ENCODE results near the gene CHKB. TPM values are rescaled to one million over a fixed set of nuclear protein-coding genes. Genes with fewer than 3 reads are reported as not detected.
A peak's percentile ranks its signal among the peaks of the same experiment; 100 is the strongest.

The CHKB gene
- total and polyA plus RNA-seq, 8 donors = 20.4 to 283 (median 31.7) TPM

GRCh38 chr22:50601669-50602337, 19.2 kb upstream of the CHKB start:
- FAIRE-seq = no peak
- no peak for TF ChIP-seq CTCF (IDR thresholded peaks at IDR 0.05)
- Histone ChIP-seq H3K4me1 (peaks cover 0 to 3% (median 0%) of the 10 kb centered on the region in 3 donors), H3K4me3 (no peak overlapping the region), H3K27ac (no peak overlapping the region), H3K9me3 (no peaks in the 10 kb centered on the region), H3K27me3 (no peaks in the 10 kb centered on the region), H3K36me3 (no peaks in the 10 kb centered on the region)
- ATAC-seq = no peak
- 61% methylated on average over 12 of the region's 12 CpGs for WGBS, 2 donors
- intact Hi-C loops (cut with DNase I) = no loop called here
- DNase-seq = peak in 1 of 6 donors; percentile 0

- peak in 3 of 6 donors; percentile 4 to 82 (median 66) for DNase-seq
- Histone ChIP-seq H3K27me3 (no peaks in the 10 kb centered on the region), H3K4me3 (peak overlapping the region in 3 of 4 donors; percentile 18 to 52 (median 39)), H3K36me3 (no peaks in the 10 kb centered on the region), H3K9me3 (no peaks in the 10 kb centered on the region), H3K4me1 (peaks cover 0 to 3% (median 0%) of the 10 kb centered on the region in 3 donors), H3K27ac (no peak overlapping the region)
- FAIRE-seq = no peak
- TF ChIP-seq CTCF (IDR thresholded peaks at IDR 0.05) = no peak
- 14 to 23% methylated on average over 29 to 52 of the region's 52 CpGs for WGBS, 2 donors
- intact Hi-C loops (cut with DNase I) = no loop called here
- peak in 1 of 4 donors; percentile 19 for ATAC-seq
Observed at GRCh38 chr22:50600967-50601668, 18.5 kb upstream of the CHKB start.

- FAIRE-seq = no peak
- peak in 3 of 6 donors; percentile 17 to 71 (median 64) for DNase-seq
- intact Hi-C loops (cut with DNase I) = no loop called here
- H3K36me3 ChIP-seq = no peaks in the 10 kb centered on the region
- H3K4me1 ChIP-seq = peaks cover 0 to 3% (median 0%) of the 10 kb centered on the region in 3 donors
- H3K4me3 ChIP-seq = peak within 1 kb of the TSS; percentile 5 to 52 (median 28)
- WGBS, 2 donors = 0 to 1% methylated on average over 30 to 57 of the region's 61 CpGs
- no peak for TF ChIP-seq CTCF (IDR thresholded peaks at IDR 0.05)
- H3K9me3 ChIP-seq = no peaks in the 10 kb centered on the region
- no peaks in the 10 kb centered on the region for H3K27me3 ChIP-seq
- ATAC-seq = peak; percentile 49 to 79 (median 62)
- H3K27ac ChIP-seq = no peak within 1 kb of the TSS
Observed at GRCh38 chr22:50600538-50600937, 17.9 kb upstream of the CHKB start, which contains the start of gene MAPK8IP2. MAPK8IP2 (plus strand) TSS chr22:50600793; CDS start chr22:50600819, 26 bp downstream.

- no peak overlapping the region for H3K27ac ChIP-seq
- FAIRE-seq = no peak
- intact Hi-C loops (cut with DNase I) = no loop called here
- peaks cover 0 to 3% (median 0%) of the 10 kb centered on the region in 3 donors for H3K4me1 ChIP-seq
- WGBS, 2 donors = 14 to 15% methylated on average over 52 of the region's 52 CpGs
- ATAC-seq = peak; percentile 77 to 96 (median 88)
- no peak for TF ChIP-seq CTCF (IDR thresholded peaks at IDR 0.05)
- H3K4me3 ChIP-seq = peak overlapping the region; percentile 5 to 52 (median 28)
- H3K27me3 ChIP-seq = no peaks in the 10 kb centered on the region
- DNase-seq = peak in 5 of 6 donors; percentile 52 to 89 (median 70)
- no peaks in the 10 kb centered on the region for H3K36me3 ChIP-seq
- H3K9me3 ChIP-seq = no peaks in the 10 kb centered on the region
Observed at GRCh38 chr22:50599816-50600455, 17.3 kb upstream of the CHKB start.
